Stimulated activated CD8-positive, alpha-beta memory T cell treated with anti-CD3 and anti-CD28 coated beads, Interleukin-12 subunit alpha, Interleukin-12 subunit beta, amount 100 ng/mL, for 4 hours (primary cell): Measurements from ENCODE around the gene HTR6.

Experiments
- DNase-seq: peaks from one replicate; pipeline ENCODE4 v3.0.0-alpha.2; 2020; ENCODE audit warnings: low read depth

HTR6 gene

GRCh38 chr1:19720973-19721372 is 56.3 kb downstream of the HTR6 start:
- DNase-seq = no peak

- no peak for DNase-seq
Observed at GRCh38 chr1:19723874-19724273, 59.2 kb downstream of the HTR6 start.

GRCh38 chr1:19725606-19726005 is 60.9 kb downstream of the HTR6 start:
- no peak for DNase-seq

- DNase-seq = no peak
Observed at GRCh38 chr1:19728413-19729145, 63.9 kb downstream of the HTR6 start.

- DNase-seq = no peak
Observed at GRCh38 chr1:19730232-19730631, 65.6 kb downstream of the HTR6 start.
